ENCODE data around the gene SPRYD4.

Gene SPRYD4

GRCh38 chr12:56476972-56477432, 8.6 kb downstream of the SPRYD4 start:
- H3K9me3 ChIP-seq (ENCODE audit: insufficient read depth, low read length) = no peaks in the 10 kb centered on the region

GRCh38 chr12:56477521-56478225, 9.3 kb downstream of the SPRYD4 start:
- Histone ChIP-seq H3K36me3 (ENCODE audit: insufficient read depth, insufficient read length, low read length) (peaks cover 9% of the 10 kb centered on the region), H3K9ac (ENCODE audit: insufficient read length, low read depth) (no peak overlapping the region), H3K9me3 (ENCODE audit: insufficient read depth, low read length) (no peaks in the 10 kb centered on the region), H3K27me3 (ENCODE audit: insufficient read depth, insufficient read length) (no peaks in the 10 kb centered on the region), H3K4me3 (ENCODE audit: insufficient read length, low read depth) (no peak overlapping the region), H3K4me1 (ENCODE audit: insufficient read depth, insufficient read length) (peaks cover 2% of the 10 kb centered on the region)
- DNase-seq (ENCODE audit: low read depth, low spot score) = no peak
- TF ChIP-seq SUZ12 (IDR thresholded peaks at IDR 0.05; ENCODE audit: extremely low read depth, insufficient read depth, insufficient read length) (no peak), ZNF274 (IDR thresholded peaks at IDR 0.05; ENCODE audit: low read depth, low read length) (no peak), YY1 (IDR thresholded peaks at IDR 0.05; ENCODE audit: insufficient read depth, insufficient read length) (no peak)

More at GRCh38 chr12:56476972-56477432, 8.6 kb downstream of the SPRYD4 start:
- TF ChIP-seq YY1 (IDR thresholded peaks at IDR 0.05; ENCODE audit: insufficient read depth, insufficient read length) (no peak), ZNF274 (IDR thresholded peaks at IDR 0.05; ENCODE audit: low read depth, low read length) (no peak), SUZ12 (IDR thresholded peaks at IDR 0.05; ENCODE audit: extremely low read depth, insufficient read depth, insufficient read length) (no peak)
- peaks cover 2% of the 10 kb centered on the region for H3K4me1 ChIP-seq (ENCODE audit: insufficient read depth, insufficient read length)
- no peak overlapping the region for H3K4me3 ChIP-seq (ENCODE audit: insufficient read length, low read depth)
- H3K27me3 ChIP-seq (ENCODE audit: insufficient read depth, insufficient read length) = no peaks in the 10 kb centered on the region
- H3K36me3 ChIP-seq (ENCODE audit: insufficient read depth, insufficient read length, low read length) = peaks cover 14% of the 10 kb centered on the region
- no peak overlapping the region for H3K9ac ChIP-seq (ENCODE audit: insufficient read length, low read depth)
- no peak for DNase-seq (ENCODE audit: low read depth, low spot score)

GRCh38 chr12:56479625-56480024, 11.2 kb downstream of the SPRYD4 start:
- no peak for TF ChIP-seq YY1 (IDR thresholded peaks at IDR 0.05; ENCODE audit: insufficient read depth, insufficient read length)
- no peak for TF ChIP-seq SUZ12 (IDR thresholded peaks at IDR 0.05; ENCODE audit: extremely low read depth, insufficient read depth, insufficient read length)
- no peak for TF ChIP-seq ZNF274 (IDR thresholded peaks at IDR 0.05; ENCODE audit: low read depth, low read length)
- Histone ChIP-seq H3K9ac (ENCODE audit: insufficient read length, low read depth) (no peak overlapping the region), H3K27me3 (ENCODE audit: insufficient read depth, insufficient read length) (no peaks in the 10 kb centered on the region), H3K4me3 (ENCODE audit: insufficient read length, low read depth) (no peak overlapping the region), H3K36me3 (ENCODE audit: insufficient read depth, insufficient read length, low read length) (no peaks in the 10 kb centered on the region), H3K9me3 (ENCODE audit: insufficient read depth, low read length) (no peaks in the 10 kb centered on the region), H3K4me1 (ENCODE audit: insufficient read depth, insufficient read length) (peaks cover 2% of the 10 kb centered on the region)
- no peak for DNase-seq (ENCODE audit: low read depth, low spot score)

GRCh38 chr12:56484566-56484965, 16.2 kb downstream of the SPRYD4 start:
- TF ChIP-seq SUZ12 (IDR thresholded peaks at IDR 0.05; ENCODE audit: extremely low read depth, insufficient read depth, insufficient read length) (no peak), YY1 (IDR thresholded peaks at IDR 0.05; ENCODE audit: insufficient read depth, insufficient read length) (no peak), ZNF274 (IDR thresholded peaks at IDR 0.05; ENCODE audit: low read depth, low read length) (no peak)
- no peaks in the 10 kb centered on the region for H3K36me3 ChIP-seq (ENCODE audit: insufficient read depth, insufficient read length, low read length)
- H3K4me3 ChIP-seq (ENCODE audit: insufficient read length, low read depth) = no peak overlapping the region
- no peak overlapping the region for H3K9ac ChIP-seq (ENCODE audit: insufficient read length, low read depth)
- DNase-seq (ENCODE audit: low read depth, low spot score) = no peak
- peaks cover 6% of the 10 kb centered on the region for H3K4me1 ChIP-seq (ENCODE audit: insufficient read depth, insufficient read length)
- H3K9me3 ChIP-seq (ENCODE audit: insufficient read depth, low read length) = peaks cover 10% of the 10 kb centered on the region; the same call in 1 of the 2 replicates
- peaks cover 43% of the 10 kb centered on the region for H3K27me3 ChIP-seq (ENCODE audit: insufficient read depth, insufficient read length)

- Histone ChIP-seq H3K4me1 (ENCODE audit: insufficient read depth, insufficient read length) (peaks cover 6% of the 10 kb centered on the region), H3K27me3 (ENCODE audit: insufficient read depth, insufficient read length) (peaks cover 56% of the 10 kb centered on the region), H3K9me3 (ENCODE audit: insufficient read depth, low read length) (peaks cover 10% of the 10 kb centered on the region; the same call in 1 of the 2 replicates), H3K36me3 (ENCODE audit: insufficient read depth, insufficient read length, low read length) (no peaks in the 10 kb centered on the region), H3K9ac (ENCODE audit: insufficient read length, low read depth) (no peak overlapping the region), H3K4me3 (ENCODE audit: insufficient read length, low read depth) (no peak overlapping the region)
- no peak for DNase-seq (ENCODE audit: low read depth, low spot score)
- TF ChIP-seq ZNF274 (IDR thresholded peaks at IDR 0.05; ENCODE audit: low read depth, low read length) (no peak), YY1 (IDR thresholded peaks at IDR 0.05; ENCODE audit: insufficient read depth, insufficient read length) (no peak), SUZ12 (IDR thresholded peaks at IDR 0.05; ENCODE audit: extremely low read depth, insufficient read depth, insufficient read length) (no peak)
Measured at GRCh38 chr12:56486694-56487093, 18.3 kb downstream of the SPRYD4 start.

- Histone ChIP-seq H3K36me3 (ENCODE audit: insufficient read depth, insufficient read length, low read length) (no peaks in the 10 kb centered on the region), H3K27me3 (ENCODE audit: insufficient read depth, insufficient read length) (peaks cover 58% of the 10 kb centered on the region), H3K4me1 (ENCODE audit: insufficient read depth, insufficient read length) (peaks cover 6% of the 10 kb centered on the region), H3K9me3 (ENCODE audit: insufficient read depth, low read length) (peaks cover 13% of the 10 kb centered on the region; the same call in 1 of the 2 replicates), H3K9ac (ENCODE audit: insufficient read length, low read depth) (peak overlapping the region; percentile 74), H3K4me3 (ENCODE audit: insufficient read length, low read depth) (peak overlapping the region; percentile 73)
- TF ChIP-seq ZNF274 (IDR thresholded peaks at IDR 0.05; ENCODE audit: low read depth, low read length) (no peak), SUZ12 (IDR thresholded peaks at IDR 0.05; ENCODE audit: extremely low read depth, insufficient read depth, insufficient read length) (no peak), YY1 (IDR thresholded peaks at IDR 0.05; ENCODE audit: insufficient read depth, insufficient read length) (no peak)
- no peak for DNase-seq (ENCODE audit: low read depth, low spot score)
Measured at GRCh38 chr12:56487448-56488040, 19.2 kb downstream of the SPRYD4 start.

Measured in NT2/D1 (cell line).